Adrenal gland (tissue), 5 donors: ENCODE results near the gene CNOT6L.

Source experiments
- POLR2A ChIP-seq, 2 donors: fragments of 450-650 bp; IDR thresholded peaks; one replicate each; pipeline ENCODE4 v1.6.1; 2017; ENCODE audit warnings: antibody characterized with exemption in 2 of 2, mild to moderate bottlenecking in 2 of 2, moderate library complexity in 1 of 2
- TF ChIP-seq, protein P1 (sequence below), 6 experiments: fragments of 450-650 bp in 4 of 6; fragments of 200-600 bp in 2 of 6; sonication (generic) in 1 of 6; IDR thresholded peaks; 1 replicate in 5 of 6; 2 replicates in 1 of 6; pipeline versions ENCODE4 v1.5.1 to v1.8.0; 2016 to 2021; ENCODE audit warnings: antibody characterized with exemption in 6 of 6, mild to moderate bottlenecking in 2 of 6, moderate library complexity in 1 of 6
- donor health status: DM: no; HTN: no; CAD: no.

DNA sequence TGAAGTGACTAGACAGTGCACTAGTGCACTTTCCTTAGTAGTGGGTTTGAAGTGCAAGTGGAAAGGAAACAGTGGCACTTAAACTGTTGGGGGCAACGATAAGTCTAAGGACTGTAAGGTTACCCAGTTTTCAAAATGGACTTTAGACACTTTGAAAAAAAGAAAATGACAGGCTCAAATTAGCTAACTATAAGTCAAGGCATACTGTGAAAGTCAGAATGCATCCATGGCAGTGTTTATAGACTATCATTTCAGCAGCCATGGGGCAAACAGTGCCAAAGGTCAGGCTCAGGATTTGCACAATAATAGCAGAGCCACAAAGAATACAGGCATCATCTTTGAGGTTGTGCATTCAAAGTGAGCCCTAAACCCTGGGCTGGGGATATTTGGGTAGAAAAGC, 109.1 kb downstream of the CNOT6L start:
- TF ChIP-seq POLR2A (IDR thresholded peaks at IDR 0.05), result no peak
- TF ChIP-seq, protein P1, sequence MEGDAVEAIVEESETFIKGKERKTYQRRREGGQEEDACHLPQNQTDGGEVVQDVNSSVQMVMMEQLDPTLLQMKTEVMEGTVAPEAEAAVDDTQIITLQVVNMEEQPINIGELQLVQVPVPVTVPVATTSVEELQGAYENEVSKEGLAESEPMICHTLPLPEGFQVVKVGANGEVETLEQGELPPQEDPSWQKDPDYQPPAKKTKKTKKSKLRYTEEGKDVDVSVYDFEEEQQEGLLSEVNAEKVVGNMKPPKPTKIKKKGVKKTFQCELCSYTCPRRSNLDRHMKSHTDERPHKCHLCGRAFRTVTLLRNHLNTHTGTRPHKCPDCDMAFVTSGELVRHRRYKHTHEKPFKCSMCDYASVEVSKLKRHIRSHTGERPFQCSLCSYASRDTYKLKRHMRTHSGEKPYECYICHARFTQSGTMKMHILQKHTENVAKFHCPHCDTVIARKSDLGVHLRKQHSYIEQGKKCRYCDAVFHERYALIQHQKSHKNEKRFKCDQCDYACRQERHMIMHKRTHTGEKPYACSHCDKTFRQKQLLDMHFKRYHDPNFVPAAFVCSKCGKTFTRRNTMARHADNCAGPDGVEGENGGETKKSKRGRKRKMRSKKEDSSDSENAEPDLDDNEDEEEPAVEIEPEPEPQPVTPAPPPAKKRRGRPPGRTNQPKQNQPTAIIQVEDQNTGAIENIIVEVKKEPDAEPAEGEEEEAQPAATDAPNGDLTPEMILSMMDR (IDR thresholded peaks at IDR 0.05), result no peak
